ENCODE results near the gene GCK.
"Not testable (repeated sequence)": the region's sequence is repeated elsewhere in the genome, so short reads cannot be mapped to it uniquely, and the experiment has no call there.

Gene GCK

GRCh38 chr7:44127161-44127560, 62.1 kb downstream of the GCK start:
- Histone ChIP-seq H3K4me3 (ENCODE audit: low read depth, low read length) (no peak overlapping the region), H3K4me1 (no peaks in the 10 kb centered on the region), H3K36me3 (no peaks in the 10 kb centered on the region; the same call in 1 of the 2 replicates), H3K27me3 (no peaks in the 10 kb centered on the region), H3K9me3 (no peaks in the 10 kb centered on the region)
- TF ChIP-seq, protein P1, sequence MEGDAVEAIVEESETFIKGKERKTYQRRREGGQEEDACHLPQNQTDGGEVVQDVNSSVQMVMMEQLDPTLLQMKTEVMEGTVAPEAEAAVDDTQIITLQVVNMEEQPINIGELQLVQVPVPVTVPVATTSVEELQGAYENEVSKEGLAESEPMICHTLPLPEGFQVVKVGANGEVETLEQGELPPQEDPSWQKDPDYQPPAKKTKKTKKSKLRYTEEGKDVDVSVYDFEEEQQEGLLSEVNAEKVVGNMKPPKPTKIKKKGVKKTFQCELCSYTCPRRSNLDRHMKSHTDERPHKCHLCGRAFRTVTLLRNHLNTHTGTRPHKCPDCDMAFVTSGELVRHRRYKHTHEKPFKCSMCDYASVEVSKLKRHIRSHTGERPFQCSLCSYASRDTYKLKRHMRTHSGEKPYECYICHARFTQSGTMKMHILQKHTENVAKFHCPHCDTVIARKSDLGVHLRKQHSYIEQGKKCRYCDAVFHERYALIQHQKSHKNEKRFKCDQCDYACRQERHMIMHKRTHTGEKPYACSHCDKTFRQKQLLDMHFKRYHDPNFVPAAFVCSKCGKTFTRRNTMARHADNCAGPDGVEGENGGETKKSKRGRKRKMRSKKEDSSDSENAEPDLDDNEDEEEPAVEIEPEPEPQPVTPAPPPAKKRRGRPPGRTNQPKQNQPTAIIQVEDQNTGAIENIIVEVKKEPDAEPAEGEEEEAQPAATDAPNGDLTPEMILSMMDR (IDR thresholded peaks at IDR 0.05; ENCODE audit: low read depth, low read length) = no peak
- no peak for DNase-seq

- not testable (repeated sequence) for H3K36me3 ChIP-seq; H3K4me1 ChIP-seq; H3K27me3 ChIP-seq; H3K4me3 ChIP-seq (ENCODE audit: low read depth, low read length); DNase-seq; H3K9me3 ChIP-seq
These were observed 62.7 kb downstream of the GCK start for GRCh38 chr7:44126574-44126973.

GRCh38 chr7:44124822-44125202, 64.4 kb downstream of the GCK start:
- no peak overlapping the region for H3K4me3 ChIP-seq (ENCODE audit: low read depth, low read length)
- no peaks in the 10 kb centered on the region for H3K9me3 ChIP-seq
- DNase-seq = no peak
- TF ChIP-seq, protein P1 (IDR thresholded peaks at IDR 0.05; ENCODE audit: low read depth, low read length) = no peak
- H3K4me1 ChIP-seq = no peaks in the 10 kb centered on the region
- H3K36me3 ChIP-seq = peaks cover 23% of the 10 kb centered on the region
- no peaks in the 10 kb centered on the region for H3K27me3 ChIP-seq

DNA sequence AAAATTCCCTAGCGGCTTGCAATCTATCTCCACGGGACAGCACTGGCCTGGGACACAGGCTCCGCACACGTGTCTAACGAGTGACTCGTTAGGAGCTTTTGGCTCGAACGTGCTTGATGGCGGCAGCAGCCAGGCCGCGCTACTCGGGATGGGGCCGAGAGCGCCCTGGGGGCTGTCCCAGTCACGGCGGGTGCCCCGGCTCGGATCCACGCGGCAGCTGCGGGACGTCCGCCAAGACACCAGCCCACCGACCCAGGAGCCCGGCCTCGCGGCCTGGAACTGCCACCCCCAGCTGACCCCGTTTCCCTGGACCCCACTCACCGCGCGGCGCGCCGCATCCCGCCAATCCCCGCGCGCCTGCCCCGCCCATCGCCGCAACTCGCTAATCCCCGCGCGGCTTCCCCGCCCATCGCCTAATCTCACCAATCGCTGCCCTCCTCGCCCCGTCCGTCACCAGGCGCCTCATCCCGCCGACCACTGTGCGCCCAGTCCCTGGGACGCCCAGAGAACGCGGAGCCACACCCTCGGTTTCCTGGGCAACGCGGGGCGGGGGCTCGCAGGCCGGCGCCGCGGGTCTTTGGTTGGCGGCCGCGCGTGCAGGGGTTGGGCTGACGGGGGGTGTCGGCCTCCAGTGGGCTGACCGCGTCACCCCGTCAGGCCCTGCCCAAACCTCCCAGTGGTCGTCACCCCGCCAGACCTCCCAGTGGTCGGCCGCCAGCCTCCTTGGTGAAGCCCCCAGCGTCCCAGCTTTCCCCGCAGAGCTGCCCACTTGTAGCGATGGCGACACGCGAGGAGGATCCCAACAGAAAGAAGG, 65.8 kb downstream of the GCK start, which contains the start of gene POLD2:
TSS of gene POLD2 (minus strand) at position 359 of the 814 bp plus-strand sequence. CDS start 1,495 bp downstream, outside the sequence.
- Histone ChIP-seq H3K27me3 (no peaks in the 10 kb centered on the region), H3K36me3 (peaks cover 31% of the 10 kb centered on the region), H3K9me3 (no peaks in the 10 kb centered on the region), H3K4me3 (ENCODE audit: low read depth, low read length) (peak within 1 kb of the TSS; percentile 63), H3K4me1 (no peaks in the 10 kb centered on the region)
- TF ChIP-seq, protein P1 (IDR thresholded peaks at IDR 0.05; ENCODE audit: low read depth, low read length) = no peak
- peak; percentile 99 for DNase-seq

DNA sequence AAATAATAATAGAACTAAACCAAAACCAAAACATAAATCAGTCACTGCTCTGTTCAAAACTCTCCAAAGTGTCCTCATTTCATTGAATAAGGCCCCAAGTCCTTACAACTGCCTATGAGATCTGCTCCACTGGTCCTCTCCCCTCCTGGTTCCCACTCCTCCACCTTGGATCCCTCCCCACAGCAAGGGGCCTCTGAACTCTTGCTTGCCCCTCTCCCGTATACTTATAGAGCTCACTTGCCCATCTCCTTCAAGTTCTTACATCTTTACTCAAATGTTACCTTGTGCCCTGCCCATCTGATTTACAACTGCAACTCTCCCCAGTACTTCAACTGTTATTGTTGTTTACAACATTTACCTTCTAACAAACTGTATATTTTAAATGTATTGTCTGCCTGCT, 66.7 kb downstream of the GCK start:
- Histone ChIP-seq H3K27me3 (no peaks in the 10 kb centered on the region), H3K9me3 (no peaks in the 10 kb centered on the region), H3K4me1 (no peaks in the 10 kb centered on the region), H3K4me3 (ENCODE audit: low read depth, low read length) (peak overlapping the region; percentile 63), H3K36me3 (peaks cover 38% of the 10 kb centered on the region)
- no peak for DNase-seq
- TF ChIP-seq, protein P1 (IDR thresholded peaks at IDR 0.05; ENCODE audit: low read depth, low read length) = no peak

GRCh38 chr7:44121761-44122420, 67.3 kb downstream of the GCK start:
- DNase-seq = no peak
- TF ChIP-seq, protein P1 (IDR thresholded peaks at IDR 0.05; ENCODE audit: low read depth, low read length) = no peak
- H3K4me1 ChIP-seq = no peaks in the 10 kb centered on the region
- no peaks in the 10 kb centered on the region for H3K9me3 ChIP-seq
- H3K36me3 ChIP-seq = peaks cover 43% of the 10 kb centered on the region
- peak overlapping the region; percentile 63 for H3K4me3 ChIP-seq (ENCODE audit: low read depth, low read length)
- no peaks in the 10 kb centered on the region for H3K27me3 ChIP-seq

All from BE2C (cell line).